Measurements from ENCODE around the gene DCAF7. TPM values are rescaled to one million over a fixed set of nuclear protein-coding genes. Genes with fewer than 3 reads are reported as not detected.

Gene DCAF7
- total RNA-seq, 4 donors from 2014 or later = 16.5 to 34.1 (median 22.0) TPM

DNA sequence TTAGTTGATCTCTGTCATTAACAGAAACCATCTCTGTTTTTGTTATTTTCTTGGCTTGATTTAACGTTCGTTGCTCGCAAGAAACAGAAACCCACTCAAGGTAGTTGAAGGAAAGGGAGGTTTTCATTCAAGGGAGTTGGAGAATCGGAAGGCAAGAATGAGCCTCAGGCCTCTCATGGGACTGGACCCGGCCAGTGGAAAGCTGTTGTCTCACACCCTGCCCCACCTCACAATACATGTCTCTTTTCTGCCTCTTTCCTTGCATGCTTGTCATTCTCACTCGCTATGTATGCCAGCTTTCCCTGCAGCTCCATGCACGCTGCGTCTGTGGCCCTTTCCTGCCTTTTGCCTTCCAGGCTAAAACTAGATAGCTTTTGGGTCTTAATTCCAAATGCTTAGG is 18.3 kb downstream of the DCAF7 start:
- Histone ChIP-seq H3K36me3 (no peaks in the 10 kb centered on the region), H3K9me3 (no peaks in the 10 kb centered on the region), H3K4me1 (peaks cover 0 to 4% of the 10 kb centered on the region in 2 donors), H3K27ac (no peak overlapping the region), H3K4me3 (no peak overlapping the region), H3K27me3 (no peaks in the 10 kb centered on the region)
- in situ Hi-C loops (cut with MboI; ENCODE audit: low sequenced_read_pairs in 4 of 4) = no loop called here
- intact Hi-C loops (cut with DNase I; ENCODE audit: low total_unique reads) = no loop called here
- TF ChIP-seq, protein P1, sequence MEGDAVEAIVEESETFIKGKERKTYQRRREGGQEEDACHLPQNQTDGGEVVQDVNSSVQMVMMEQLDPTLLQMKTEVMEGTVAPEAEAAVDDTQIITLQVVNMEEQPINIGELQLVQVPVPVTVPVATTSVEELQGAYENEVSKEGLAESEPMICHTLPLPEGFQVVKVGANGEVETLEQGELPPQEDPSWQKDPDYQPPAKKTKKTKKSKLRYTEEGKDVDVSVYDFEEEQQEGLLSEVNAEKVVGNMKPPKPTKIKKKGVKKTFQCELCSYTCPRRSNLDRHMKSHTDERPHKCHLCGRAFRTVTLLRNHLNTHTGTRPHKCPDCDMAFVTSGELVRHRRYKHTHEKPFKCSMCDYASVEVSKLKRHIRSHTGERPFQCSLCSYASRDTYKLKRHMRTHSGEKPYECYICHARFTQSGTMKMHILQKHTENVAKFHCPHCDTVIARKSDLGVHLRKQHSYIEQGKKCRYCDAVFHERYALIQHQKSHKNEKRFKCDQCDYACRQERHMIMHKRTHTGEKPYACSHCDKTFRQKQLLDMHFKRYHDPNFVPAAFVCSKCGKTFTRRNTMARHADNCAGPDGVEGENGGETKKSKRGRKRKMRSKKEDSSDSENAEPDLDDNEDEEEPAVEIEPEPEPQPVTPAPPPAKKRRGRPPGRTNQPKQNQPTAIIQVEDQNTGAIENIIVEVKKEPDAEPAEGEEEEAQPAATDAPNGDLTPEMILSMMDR (IDR thresholded peaks at IDR 0.05 in 4 of 5, conservative IDR thresholded peaks at IDR 0.05 in 1 of 5) = no peak
- TF ChIP-seq POLR2A (IDR thresholded peaks at IDR 0.05) = no peak
- DNase-seq (no peak), ATAC-seq (no peak)

DNA sequence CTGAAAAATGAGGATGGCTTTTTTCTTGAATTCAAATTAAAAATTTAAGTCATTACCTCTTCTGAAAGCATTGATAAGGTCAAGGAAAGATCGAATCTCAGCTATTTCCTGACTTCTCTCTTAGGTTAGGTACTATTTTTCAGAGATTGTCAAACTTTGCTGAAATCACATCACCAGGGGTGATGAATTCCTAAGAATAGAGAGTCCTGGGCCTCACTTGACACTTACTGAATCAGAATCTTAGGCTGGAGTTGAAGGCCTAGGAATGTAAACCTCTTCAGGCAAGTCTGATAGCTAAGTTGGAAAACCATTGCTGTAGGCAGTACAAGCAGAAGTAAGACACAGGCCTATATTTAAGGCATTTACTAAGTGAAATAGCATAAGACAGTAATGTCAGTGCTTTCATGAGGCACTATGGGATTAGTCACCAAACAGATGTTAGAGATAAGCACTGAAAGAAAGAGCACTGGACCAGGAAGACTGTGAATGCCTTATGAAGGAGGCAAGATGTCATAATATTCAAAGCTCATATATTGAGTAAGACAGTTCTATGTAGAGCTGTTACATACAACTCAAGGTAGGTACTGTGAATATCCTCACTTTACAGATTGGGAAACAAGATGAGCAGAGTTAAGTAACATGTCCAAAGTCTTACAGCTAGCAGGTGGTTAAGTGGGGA is 21.5 kb downstream of the DCAF7 start:
- H3K9me3 ChIP-seq = no peaks in the 10 kb centered on the region
- in situ Hi-C loops (cut with MboI; ENCODE audit: low sequenced_read_pairs in 4 of 4) = no loop called here

DNA sequence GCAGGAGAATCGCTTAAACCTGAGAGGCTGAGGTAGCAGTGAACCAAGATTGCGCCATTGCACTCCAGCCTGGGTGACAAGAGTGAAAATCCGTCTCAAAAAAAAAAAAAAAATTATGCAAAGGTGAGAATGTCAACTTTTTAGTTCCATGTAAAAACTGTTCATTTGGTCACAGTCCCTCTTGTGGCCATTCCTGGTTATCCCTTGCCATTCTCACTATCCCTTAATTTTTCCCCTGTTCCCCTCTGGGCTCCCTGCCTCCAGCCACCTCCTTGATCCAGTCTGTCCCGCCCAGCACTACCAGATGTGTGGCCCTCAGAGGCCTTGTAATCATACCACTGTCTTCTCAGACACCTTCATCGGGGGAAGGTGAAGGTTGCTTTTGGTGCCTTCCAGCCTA is 23.4 kb downstream of the DCAF7 start:
- Histone ChIP-seq H3K4me1 (peaks cover 0 to 4% of the 10 kb centered on the region in 2 donors), H3K9me3 (no peaks in the 10 kb centered on the region), H3K4me3 (no peak overlapping the region), H3K27ac (no peak overlapping the region), H3K36me3 (no peaks in the 10 kb centered on the region), H3K27me3 (no peaks in the 10 kb centered on the region)
- in situ Hi-C loops (cut with MboI; ENCODE audit: low sequenced_read_pairs in 4 of 4) = no loop called here
- ATAC-seq = no peak
- DNase-seq = no peak
- no peak for TF ChIP-seq POLR2A (IDR thresholded peaks at IDR 0.05)
- TF ChIP-seq, protein P1 (IDR thresholded peaks at IDR 0.05 in 4 of 5, conservative IDR thresholded peaks at IDR 0.05 in 1 of 5) = peak in 1 of 5 experiments; percentile 7
- intact Hi-C loops (cut with DNase I; ENCODE audit: low total_unique reads) = no loop called here

More for the DNA sequence above, 21.5 kb downstream of the DCAF7 start:
- TF ChIP-seq POLR2A (IDR thresholded peaks at IDR 0.05) = no peak
- TF ChIP-seq, protein P1 (IDR thresholded peaks at IDR 0.05 in 4 of 5, conservative IDR thresholded peaks at IDR 0.05 in 1 of 5) = no peak
- peaks cover 0 to 4% of the 10 kb centered on the region in 2 donors for H3K4me1 ChIP-seq
- no peaks in the 10 kb centered on the region for H3K36me3 ChIP-seq
- H3K4me3 ChIP-seq = no peak overlapping the region
- intact Hi-C loops (cut with DNase I; ENCODE audit: low total_unique reads) = no loop called here
- no peak overlapping the region for H3K27ac ChIP-seq
- DNase-seq = no peak
- H3K27me3 ChIP-seq = no peaks in the 10 kb centered on the region
- ATAC-seq = peak in 1 of 2 donors; percentile 33

DNA sequence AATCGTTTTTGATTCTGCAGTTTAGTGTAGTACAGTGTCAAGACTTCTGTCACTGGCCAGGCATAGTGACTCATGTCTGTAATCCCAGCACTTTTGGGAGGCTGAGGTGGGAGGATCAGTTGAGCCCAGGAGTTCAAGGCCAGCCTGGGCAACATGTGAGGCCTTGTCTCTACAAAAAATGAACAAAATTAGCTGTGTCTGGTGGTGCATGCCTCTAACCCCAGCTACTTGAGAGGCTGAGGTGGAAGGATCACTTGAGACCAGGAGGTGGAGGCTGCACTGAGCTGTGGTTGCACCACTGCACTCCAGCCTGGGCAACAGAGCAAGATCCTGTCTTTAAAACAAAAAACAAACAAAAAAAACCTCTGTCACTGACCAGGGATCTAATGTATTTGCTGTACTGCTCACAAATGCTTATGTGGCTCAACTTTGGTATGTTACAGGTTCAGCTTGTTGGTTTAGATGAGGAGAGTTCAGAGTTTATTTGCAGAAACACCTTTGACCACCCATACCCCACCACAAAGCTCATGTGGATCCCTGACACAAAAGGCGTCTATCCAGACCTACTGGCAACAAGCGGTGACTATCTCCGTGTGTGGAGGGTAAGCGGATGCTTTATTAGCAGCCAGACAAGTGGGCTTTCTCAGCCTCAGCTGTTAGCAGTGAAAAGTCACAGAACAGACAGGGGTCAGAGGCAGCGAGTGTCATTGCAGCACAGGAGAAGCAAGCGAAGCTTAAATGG is 27.9 kb downstream of the DCAF7 start:
- Histone ChIP-seq H3K9me3 (no peaks in the 10 kb centered on the region), H3K27me3 (no peaks in the 10 kb centered on the region), H3K27ac (no peak overlapping the region), H3K4me1 (no peaks in the 10 kb centered on the region), H3K4me3 (no peak overlapping the region), H3K36me3 (peaks cover 0 to 21% of the 10 kb centered on the region in 2 donors)
- in situ Hi-C loops (cut with MboI; ENCODE audit: low sequenced_read_pairs in 4 of 4) = no loop called here
- no peak for ATAC-seq
- DNase-seq = no peak
- TF ChIP-seq POLR2A (IDR thresholded peaks at IDR 0.05) = no peak
- TF ChIP-seq, protein P1 (IDR thresholded peaks at IDR 0.05 in 4 of 5, conservative IDR thresholded peaks at IDR 0.05 in 1 of 5) = no peak
- intact Hi-C loops (cut with DNase I; ENCODE audit: low total_unique reads) = no loop called here

Data from gastrocnemius medialis (tissue), 4 donors.